ENCODE measurements around the gene GH2. TPM values are rescaled to one million over a fixed set of nuclear protein-coding genes. Genes with fewer than 3 reads are reported as not detected.
"Not testable (repeated sequence)": the region's sequence is repeated elsewhere in the genome, so short reads cannot be mapped to it uniquely, and the experiment has no call there.

GH2 gene
- total RNA-seq, 2 donors from 2014 or later: not detected

DNA sequence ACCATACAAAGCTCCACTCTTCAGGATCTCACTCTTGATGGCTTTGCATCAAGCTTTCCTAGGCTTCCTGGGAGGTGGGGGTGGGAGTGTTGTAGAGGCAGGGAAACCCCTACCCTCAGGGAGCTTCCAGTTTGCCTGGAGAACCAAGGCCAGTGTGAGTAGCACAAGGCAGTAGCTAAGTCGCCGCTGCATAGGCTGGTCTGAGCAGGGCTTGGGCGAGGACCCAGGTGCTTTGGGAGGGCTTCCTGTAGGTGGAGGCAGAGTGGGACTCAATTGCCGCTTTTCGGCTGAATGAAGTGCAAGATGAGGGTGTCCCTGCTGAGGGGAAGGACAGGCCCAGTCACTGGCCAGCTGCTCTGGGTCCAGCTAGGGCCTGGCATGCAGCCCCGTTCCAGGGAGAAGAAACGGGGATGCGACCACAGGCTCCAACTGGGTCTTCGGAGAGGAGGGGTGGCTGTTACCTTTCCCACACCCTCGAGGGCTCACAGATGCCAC, 46.5 kb upstream of the GH2 start:
- Histone ChIP-seq H3K4me3 (no peak overlapping the region), H3K27me3 (replicated peaks; ENCODE audit: insufficient read depth) (no peaks in the 10 kb centered on the region), H3K27ac (no peak overlapping the region), H3K36me3 (no peaks in the 10 kb centered on the region), H3K9me3 (no peaks in the 10 kb centered on the region), H3K4me1 (ENCODE audit: control insufficient read depth in 1 of 2, low read depth in 2 of 2) (no peaks in the 10 kb centered on the region)
- DNase-seq (ENCODE audit: low spot score) (no peak), ATAC-seq (ENCODE audit: insufficient number of reproducible peaks, low FRiP score, low read depth) (no peak)
- TF ChIP-seq, protein P1, sequence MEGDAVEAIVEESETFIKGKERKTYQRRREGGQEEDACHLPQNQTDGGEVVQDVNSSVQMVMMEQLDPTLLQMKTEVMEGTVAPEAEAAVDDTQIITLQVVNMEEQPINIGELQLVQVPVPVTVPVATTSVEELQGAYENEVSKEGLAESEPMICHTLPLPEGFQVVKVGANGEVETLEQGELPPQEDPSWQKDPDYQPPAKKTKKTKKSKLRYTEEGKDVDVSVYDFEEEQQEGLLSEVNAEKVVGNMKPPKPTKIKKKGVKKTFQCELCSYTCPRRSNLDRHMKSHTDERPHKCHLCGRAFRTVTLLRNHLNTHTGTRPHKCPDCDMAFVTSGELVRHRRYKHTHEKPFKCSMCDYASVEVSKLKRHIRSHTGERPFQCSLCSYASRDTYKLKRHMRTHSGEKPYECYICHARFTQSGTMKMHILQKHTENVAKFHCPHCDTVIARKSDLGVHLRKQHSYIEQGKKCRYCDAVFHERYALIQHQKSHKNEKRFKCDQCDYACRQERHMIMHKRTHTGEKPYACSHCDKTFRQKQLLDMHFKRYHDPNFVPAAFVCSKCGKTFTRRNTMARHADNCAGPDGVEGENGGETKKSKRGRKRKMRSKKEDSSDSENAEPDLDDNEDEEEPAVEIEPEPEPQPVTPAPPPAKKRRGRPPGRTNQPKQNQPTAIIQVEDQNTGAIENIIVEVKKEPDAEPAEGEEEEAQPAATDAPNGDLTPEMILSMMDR (IDR thresholded peaks at IDR 0.05): no peak

DNA sequence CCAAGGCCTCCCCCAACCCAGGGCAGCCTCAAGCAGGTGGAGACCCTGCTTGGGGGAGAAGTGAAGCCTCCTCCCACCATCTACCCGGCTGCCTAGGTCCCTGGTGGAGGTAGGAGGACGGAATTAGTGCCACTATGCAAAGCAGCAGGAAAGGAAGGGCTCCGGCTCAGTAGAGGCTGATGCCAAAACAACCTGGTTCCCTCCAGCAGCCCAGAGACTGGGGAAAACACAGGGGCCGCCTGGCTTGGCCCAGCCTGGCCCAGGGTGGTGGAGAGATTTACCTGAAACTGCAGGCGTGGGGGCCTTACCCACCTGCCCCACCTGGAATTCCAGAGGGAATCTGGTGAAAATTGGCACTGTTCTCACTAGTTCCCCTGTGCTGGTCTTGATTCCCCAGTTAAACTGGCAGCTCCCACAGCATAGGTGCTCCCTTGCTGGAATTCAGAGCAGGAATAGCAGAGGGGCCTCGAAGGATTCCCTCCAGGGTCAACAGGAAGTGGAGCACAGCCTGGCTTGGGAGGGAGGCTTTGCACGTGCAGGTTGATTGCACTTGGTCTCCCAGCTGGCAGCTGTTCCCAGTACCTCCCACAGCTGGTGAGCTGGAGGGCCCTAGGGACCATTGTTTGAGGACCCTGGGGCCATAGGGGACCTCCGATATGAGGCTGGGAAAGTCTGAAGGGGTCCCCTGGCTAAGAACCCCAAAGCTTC, 45.9 kb upstream of the GH2 start:
- ATAC-seq (ENCODE audit: insufficient number of reproducible peaks, low FRiP score, low read depth) (no peak), DNase-seq (ENCODE audit: low spot score) (no peak)
- Histone ChIP-seq H3K27ac (no peak overlapping the region), H3K9me3 (no peaks in the 10 kb centered on the region), H3K27me3 (replicated peaks; ENCODE audit: insufficient read depth) (no peaks in the 10 kb centered on the region), H3K36me3 (no peaks in the 10 kb centered on the region), H3K4me1 (ENCODE audit: control insufficient read depth in 1 of 2, low read depth in 2 of 2) (no peaks in the 10 kb centered on the region), H3K4me3 (no peak overlapping the region)
- TF ChIP-seq, protein P1 (IDR thresholded peaks at IDR 0.05): no peak

DNA sequence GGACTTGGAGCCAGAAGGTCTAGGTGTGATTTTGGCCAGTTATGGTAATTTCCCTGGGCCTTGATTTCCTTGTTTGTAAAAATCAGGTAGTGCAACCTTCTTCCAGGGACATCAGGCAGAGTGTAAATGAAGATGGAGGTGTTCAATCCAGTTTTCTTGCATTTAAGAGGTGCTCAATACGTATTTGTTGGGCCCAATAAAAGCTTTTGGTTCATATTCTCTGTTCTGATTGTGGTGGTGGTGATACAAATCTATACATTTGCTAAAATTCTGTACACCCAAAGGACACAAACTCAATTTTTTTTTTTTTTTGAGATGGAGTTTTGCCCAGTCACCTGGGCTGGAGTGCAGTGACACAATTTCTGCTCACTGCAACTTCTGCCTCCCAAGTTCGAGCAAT, 44.4 kb upstream of the GH2 start:
- H3K27me3 ChIP-seq (replicated peaks; ENCODE audit: insufficient read depth): no peaks in the 10 kb centered on the region
- H3K36me3 ChIP-seq: no peaks in the 10 kb centered on the region
- ATAC-seq (ENCODE audit: insufficient number of reproducible peaks, low FRiP score, low read depth): no peak
- no peak overlapping the region for H3K4me3 ChIP-seq
- TF ChIP-seq, protein P1 (IDR thresholded peaks at IDR 0.05): no peak
- no peak overlapping the region for H3K27ac ChIP-seq
- no peak for DNase-seq (ENCODE audit: low spot score)
- no peaks in the 10 kb centered on the region for H3K9me3 ChIP-seq
- no peaks in the 10 kb centered on the region for H3K4me1 ChIP-seq (ENCODE audit: control insufficient read depth in 1 of 2, low read depth in 2 of 2)

DNA sequence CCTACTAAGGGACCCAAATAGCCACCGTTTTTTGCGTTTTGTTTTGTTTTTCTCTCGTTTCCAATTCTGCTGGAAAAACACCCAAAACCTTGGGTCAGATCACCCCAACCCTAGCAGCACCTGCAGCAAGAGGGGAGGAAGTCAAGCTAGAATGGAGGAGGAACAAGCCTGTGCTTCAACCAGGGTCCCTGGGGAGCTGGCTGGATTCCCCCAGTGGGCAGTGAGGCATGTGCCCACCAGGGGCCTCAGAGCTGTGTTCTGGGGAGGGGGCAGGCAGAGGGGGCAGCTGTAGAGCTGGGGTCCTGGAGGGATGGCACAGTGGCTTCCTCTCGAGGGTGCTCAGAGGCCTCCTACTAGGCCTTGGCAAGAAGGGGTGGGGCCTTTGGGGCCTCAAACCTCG, 43.9 kb upstream of the GH2 start:
- Histone ChIP-seq H3K4me1 (ENCODE audit: control insufficient read depth in 1 of 2, low read depth in 2 of 2) (no peaks in the 10 kb centered on the region), H3K9me3 (no peaks in the 10 kb centered on the region), H3K4me3 (no peak overlapping the region), H3K27ac (no peak overlapping the region), H3K36me3 (no peaks in the 10 kb centered on the region), H3K27me3 (replicated peaks; ENCODE audit: insufficient read depth) (no peaks in the 10 kb centered on the region)
- no peak for ATAC-seq (ENCODE audit: insufficient number of reproducible peaks, low FRiP score, low read depth)
- DNase-seq (ENCODE audit: low spot score): no peak
- TF ChIP-seq, protein P1 (IDR thresholded peaks at IDR 0.05): no peak

DNA sequence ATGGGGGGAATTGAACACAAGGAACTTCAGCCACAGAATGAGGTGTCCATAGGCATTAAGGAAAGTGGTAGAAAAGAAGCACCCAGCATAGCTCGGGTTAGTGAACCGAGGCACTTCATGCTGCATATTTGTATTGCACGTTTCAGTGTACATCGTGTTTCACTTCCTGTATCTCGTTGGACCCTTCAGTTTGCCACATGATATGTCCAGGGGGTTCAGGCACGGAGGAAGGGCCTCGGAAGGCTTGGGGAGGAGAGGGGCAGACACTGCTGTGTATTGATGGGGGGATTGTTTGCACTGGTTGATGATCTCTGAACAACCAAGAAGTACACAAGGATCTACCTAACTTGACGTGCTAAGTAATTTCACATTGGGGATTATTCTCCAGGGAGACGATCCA, 40.7 kb upstream of the GH2 start:
- H3K27me3 ChIP-seq (replicated peaks; ENCODE audit: insufficient read depth); H3K9me3 ChIP-seq; H3K4me3 ChIP-seq; ATAC-seq (ENCODE audit: insufficient number of reproducible peaks, low FRiP score, low read depth); H3K27ac ChIP-seq; DNase-seq (ENCODE audit: low spot score); H3K36me3 ChIP-seq; H3K4me1 ChIP-seq (ENCODE audit: control insufficient read depth in 1 of 2, low read depth in 2 of 2): not testable (repeated sequence)

DNA sequence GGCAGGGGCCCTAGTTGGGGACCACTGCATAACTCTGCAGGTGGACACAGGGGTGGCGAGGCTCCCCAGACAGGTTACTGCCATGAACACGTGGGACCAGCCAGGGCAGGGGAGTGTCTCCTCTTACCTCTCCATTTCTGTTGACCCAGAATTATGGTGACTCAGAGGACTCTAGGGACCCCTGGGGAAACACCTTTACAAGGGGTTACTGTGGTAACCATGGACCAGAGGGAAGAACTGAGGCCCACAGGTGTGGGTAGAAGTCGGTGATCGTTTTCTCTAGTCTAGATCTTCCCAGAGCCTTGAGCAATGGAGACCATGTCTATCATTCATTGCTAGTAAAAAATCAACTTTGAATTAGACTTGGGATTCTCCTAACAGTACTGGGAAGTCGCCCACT, 39.0 kb upstream of the GH2 start:
- not testable (repeated sequence) for H3K27me3 ChIP-seq (replicated peaks; ENCODE audit: insufficient read depth); ATAC-seq (ENCODE audit: insufficient number of reproducible peaks, low FRiP score, low read depth); H3K4me3 ChIP-seq; H3K27ac ChIP-seq; DNase-seq (ENCODE audit: low spot score); H3K4me1 ChIP-seq (ENCODE audit: control insufficient read depth in 1 of 2, low read depth in 2 of 2); H3K9me3 ChIP-seq; H3K36me3 ChIP-seq

- not testable (repeated sequence) for ATAC-seq (ENCODE audit: insufficient number of reproducible peaks, low FRiP score, low read depth); H3K4me1 ChIP-seq (ENCODE audit: control insufficient read depth in 1 of 2, low read depth in 2 of 2); H3K9me3 ChIP-seq; H3K36me3 ChIP-seq; DNase-seq (ENCODE audit: low spot score); H3K27me3 ChIP-seq (replicated peaks; ENCODE audit: insufficient read depth); H3K4me3 ChIP-seq; H3K27ac ChIP-seq
Measured at GRCh38 chr17:63920050-63920449, 38.3 kb upstream of the GH2 start.
